GM12878 (cell line): Measurements from ENCODE around the gene DPP6. TPM values are rescaled to one million over a fixed set of nuclear protein-coding genes. Genes with fewer than 3 reads are reported as not detected.
A peak's percentile ranks its signal among the peaks of the same experiment; 100 is the strongest.

ENCODE experiments used
- ATAC-seq: fragments of 200-7000 bp; cut with Tn5 transposase; 3 replicates; pipeline ENCODE4 v1.9.1; 2020; ENCODE audit warnings: mild to moderate bottlenecking, moderate library complexity
- BruUV-seq: library from RNA; stranded (reverse); fragments of 400-500 nt; replicated peaks from 2 replicates; lab custom pipeline; 2021; lab: Mats Ljungman, UMichigan
- CTCF ChIA-PET: fragments of 300-600 bp; sonication (Branson Sonifier 250); formaldehyde crosslinking; extraction: SDS; loops from one replicate; lab custom pipeline; 2021; ENCODE audit warnings: inconsistent platforms; lab: Yijun Ruan, JAX
- POLR2A ChIA-PET: fragments of 350-600 bp; formaldehyde crosslinking; extraction: SDS; loops from one replicate; lab custom pipeline; 2021; ENCODE audit warnings: inconsistent platforms; lab: Charles Lee
- RAD21 ChIA-PET: fragments of 300-600 bp; sonication (Branson Sonifier 250); formaldehyde crosslinking; loops from one replicate; lab custom pipeline; 2023; ENCODE audit warnings: antibody characterized with exemption; ENCODE audit not compliant: unreplicated experiment; lab: Charles Lee
- SMC1A ChIA-PET: fragments of 300-600 bp; sonication (Branson Sonifier 250); formaldehyde crosslinking; loops from one replicate; lab custom pipeline; 2023; ENCODE audit not compliant: unreplicated experiment, uncharacterized antibody; lab: Charles Lee
- DNase-seq: peaks from one replicate; pipeline ENCODE4 v3.0.0-alpha.2; 2011; ENCODE audit warnings: low read depth, low spot score
- FAIRE-seq: peaks from 3 replicates; lab custom pipeline; 2011; peaks lifted over from hg19 to GRCh38; lab: Jason Lieb, UNC
- H2AFZ ChIP-seq: 2 replicates; pipeline ENCODE4 v1.6.0; 2011; ENCODE audit warnings: low read depth, low read length, control low read depth; ENCODE audit not compliant: control insufficient read depth
- H3K27ac ChIP-seq: 2 replicates; pipeline ENCODE4 v1.5.1; 2011; ENCODE audit warnings: control low read depth; ENCODE audit not compliant: control insufficient read depth, insufficient read depth
- H3K27me3 ChIP-seq, 2 experiments: replicated peaks in 1 of 2; 2 replicates each; pipeline versions ENCODE4 v1.6.0 to v1.6.1; 2011; ENCODE audit warnings: low read length in 1 of 2; ENCODE audit not compliant: control insufficient read depth in 2 of 2, insufficient read depth in 2 of 2
- H3K36me3 ChIP-seq, 2 experiments: 2 replicates each; pipeline ENCODE4 v1.5.1; 2011; ENCODE audit warnings: low read length in 1 of 2; ENCODE audit not compliant: control insufficient read depth in 2 of 2, insufficient read depth in 2 of 2
- H3K4me1 ChIP-seq: 2 replicates; pipeline ENCODE4 v1.6.1; 2011; ENCODE audit warnings: mild to moderate bottlenecking, low read length, moderate library complexity, mixed read lengths; ENCODE audit not compliant: control insufficient read depth, insufficient read depth
- H3K4me2 ChIP-seq: 2 replicates; pipeline ENCODE4 v1.6.0; 2011; ENCODE audit warnings: control low read depth; ENCODE audit not compliant: control insufficient read depth, insufficient read depth
- H3K4me3 ChIP-seq: fragments of 200-600 bp; sonication (generic); 2 replicates; pipeline ENCODE4 v1.5.1; 2016
- H3K79me2 ChIP-seq: 2 replicates; pipeline ENCODE4 v1.6.0; 2011; ENCODE audit warnings: low read length; ENCODE audit not compliant: control insufficient read depth, insufficient read depth
- H3K9ac ChIP-seq: 2 replicates; pipeline ENCODE4 v1.8.0; 2011; ENCODE audit warnings: low read length, control low read depth, mixed read lengths; ENCODE audit not compliant: control insufficient read depth, insufficient read depth
- H3K9me3 ChIP-seq: replicated peaks from 3 replicates; pipeline ENCODE4 v1.5.1; 2011; ENCODE audit warnings: mild to moderate bottlenecking, low read length; ENCODE audit not compliant: control insufficient read depth, insufficient read depth
- H4K20me1 ChIP-seq: 2 replicates; pipeline ENCODE4 v1.6.0; 2011; ENCODE audit not compliant: control insufficient read depth, insufficient read depth
- CHD1 ChIP-seq: IDR thresholded peaks from 2 replicates; pipeline ENCODE4 v1.6.1; 2012; ENCODE audit warnings: low read depth, low read length, improper control_type of control experiment
- HDAC2 ChIP-seq: fragments of 200-600 bp; sonication (generic); IDR thresholded peaks from 2 replicates; pipeline ENCODE4 v1.6.1; 2017
- KAT2A ChIP-seq: conservative IDR thresholded peaks from 2 replicates; pipeline ENCODE4 v1.6.1; 2011; ENCODE audit warnings: low read depth, low read length; ENCODE audit not compliant: control insufficient read depth
- RB1 ChIP-seq: fragments of 450-650 bp; formaldehyde crosslinking; IDR thresholded peaks from 2 replicates; pipeline ENCODE4 v1.6.1; 2017; ENCODE audit warnings: mild to moderate bottlenecking, borderline replicate concordance
- WGBS: methylation state at CpG from one replicate; pipeline ENCODE4 v1.1.6; 2016; ENCODE audit warnings: low lambda C conversion rate; ENCODE audit not compliant: insufficient replicate concordance, insufficient coverage; ENCODE audit errors: missing lambda C conversion rate; 5-methylcytosine and 5-hydroxymethylcytosine counted together
- in situ Hi-C: fragments of 300-500 bp; cut with MboI; formaldehyde crosslinking; loops from 9 replicates; pipeline ENCODE4 v1.14.3; 2018; ENCODE audit warnings: mixed read lengths
- intact Hi-C: fragments of 100-400 bp; cut with micrococcal nuclease; formaldehyde crosslinking; loops from one replicate; pipeline ENCODE4 v1.14.2; 2022; ENCODE audit not compliant: unreplicated experiment
- polyA plus RNA-seq, 11 experiments: library from polyadenylated mRNA; depleted of rRNA in 4 of 11; unstranded in 6 of 11; stranded (reverse) in 5 of 11; fragments of >200 nt; fragmentation: Nextera tagmentation in 4 of 11; fragmentation: Illumina TruSeq in 1 of 11; extraction: Ambion mirVana in 4 of 11; extraction: Trizol in 1 of 11; gene quantifications; 1 replicate in 1 of 11; 2 replicates in 10 of 11; pipeline versions ENCODE4 v1.2.1 to v1.2.3, GENCODE V29; 2011 to 2016; ENCODE audit warnings: inconsistent platforms in 2 of 11, missing spikeins in 2 of 11, low read depth in 1 of 11
- total RNA-seq, 4 experiments: library from RNA; depleted of rRNA in 3 of 4; stranded (reverse); fragments of >200 nt in 3 of 4; fragmentation: Illumina TruSeq in 1 of 4; extraction: Trizol in 1 of 4; gene quantifications; 2 replicates each; pipeline versions ENCODE4 v1.2.1 to v1.2.3, GENCODE V29; 2013 to 2021
- TF ChIP-seq, protein P1 (sequence below): IDR thresholded peaks from 2 replicates; pipeline ENCODE4 v1.6.1; 2012; ENCODE audit warnings: mild to moderate bottlenecking, low read depth, low read length
- TF ChIP-seq, protein P2 (sequence below): fragments of 450-650 bp; IDR thresholded peaks from 2 replicates; pipeline ENCODE4 v1.6.1; 2018; ENCODE audit warnings: borderline replicate concordance, mild to moderate bottlenecking; ENCODE audit not compliant: partially characterized antibody

Gene DPP6
- total and polyA plus RNA-seq, 10 of the 15 experiments (the other 5 are each of a cell fraction or from before 2014, with no cell fraction given): not detected

DNA sequence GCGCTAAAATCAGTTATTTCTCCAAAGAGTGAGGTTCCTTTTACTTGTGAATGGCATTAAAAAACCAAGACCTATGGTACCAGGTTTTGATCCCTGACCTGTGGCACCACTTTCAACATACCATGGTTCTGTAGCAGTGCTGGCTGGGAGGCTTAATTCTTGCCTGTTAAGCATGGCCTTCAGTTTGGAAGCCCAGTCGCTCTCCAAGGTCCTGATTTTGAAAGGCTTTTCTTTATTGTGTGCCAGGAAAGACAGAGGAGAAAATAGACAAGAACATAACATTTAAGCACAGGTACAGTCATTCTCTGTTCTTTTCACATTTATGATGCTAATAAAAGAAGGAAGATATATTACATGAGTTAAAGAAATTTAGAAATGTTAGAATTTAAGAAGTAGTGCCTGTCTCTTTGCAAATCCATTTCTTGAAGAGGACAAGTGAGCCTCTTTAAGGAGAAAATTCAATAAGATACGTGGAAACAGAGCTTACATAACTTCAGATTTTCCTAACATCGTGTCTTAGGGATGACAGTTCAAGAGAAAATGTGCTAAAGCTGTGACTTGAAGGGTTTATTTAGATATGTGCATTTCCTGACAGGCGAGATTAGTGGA is 357.6 kb downstream of the DPP6 start:
- ChIA-PET RAD21 (no interaction called here), POLR2A (no interaction called here), CTCF (no interaction called here), SMC1A (no interaction called here)
- Histone ChIP-seq H3K27me3 (no peaks in the 10 kb centered on the region), H3K4me3 (no peak overlapping the region), H3K27ac (no peak overlapping the region), H3K4me1 (no peaks in the 10 kb centered on the region), H3K4me2 (no peak overlapping the region), H4K20me1 (no peaks in the 10 kb centered on the region), H3K9me3 (no peaks in the 10 kb centered on the region), H2AFZ (no peak overlapping the region), H3K36me3 (no peaks in the 10 kb centered on the region), H3K79me2 (no peaks in the 10 kb centered on the region), H3K9ac (no peak overlapping the region)
- TF ChIP-seq, protein P1, sequence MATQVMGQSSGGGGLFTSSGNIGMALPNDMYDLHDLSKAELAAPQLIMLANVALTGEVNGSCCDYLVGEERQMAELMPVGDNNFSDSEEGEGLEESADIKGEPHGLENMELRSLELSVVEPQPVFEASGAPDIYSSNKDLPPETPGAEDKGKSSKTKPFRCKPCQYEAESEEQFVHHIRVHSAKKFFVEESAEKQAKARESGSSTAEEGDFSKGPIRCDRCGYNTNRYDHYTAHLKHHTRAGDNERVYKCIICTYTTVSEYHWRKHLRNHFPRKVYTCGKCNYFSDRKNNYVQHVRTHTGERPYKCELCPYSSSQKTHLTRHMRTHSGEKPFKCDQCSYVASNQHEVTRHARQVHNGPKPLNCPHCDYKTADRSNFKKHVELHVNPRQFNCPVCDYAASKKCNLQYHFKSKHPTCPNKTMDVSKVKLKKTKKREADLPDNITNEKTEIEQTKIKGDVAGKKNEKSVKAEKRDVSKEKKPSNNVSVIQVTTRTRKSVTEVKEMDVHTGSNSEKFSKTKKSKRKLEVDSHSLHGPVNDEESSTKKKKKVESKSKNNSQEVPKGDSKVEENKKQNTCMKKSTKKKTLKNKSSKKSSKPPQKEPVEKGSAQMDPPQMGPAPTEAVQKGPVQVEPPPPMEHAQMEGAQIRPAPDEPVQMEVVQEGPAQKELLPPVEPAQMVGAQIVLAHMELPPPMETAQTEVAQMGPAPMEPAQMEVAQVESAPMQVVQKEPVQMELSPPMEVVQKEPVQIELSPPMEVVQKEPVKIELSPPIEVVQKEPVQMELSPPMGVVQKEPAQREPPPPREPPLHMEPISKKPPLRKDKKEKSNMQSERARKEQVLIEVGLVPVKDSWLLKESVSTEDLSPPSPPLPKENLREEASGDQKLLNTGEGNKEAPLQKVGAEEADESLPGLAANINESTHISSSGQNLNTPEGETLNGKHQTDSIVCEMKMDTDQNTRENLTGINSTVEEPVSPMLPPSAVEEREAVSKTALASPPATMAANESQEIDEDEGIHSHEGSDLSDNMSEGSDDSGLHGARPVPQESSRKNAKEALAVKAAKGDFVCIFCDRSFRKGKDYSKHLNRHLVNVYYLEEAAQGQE: peak; percentile 87
- TF ChIP-seq RB1: no peak
- no peak for TF ChIP-seq HDAC2
- TF ChIP-seq KAT2A: no peak
- TF ChIP-seq, protein P2, sequence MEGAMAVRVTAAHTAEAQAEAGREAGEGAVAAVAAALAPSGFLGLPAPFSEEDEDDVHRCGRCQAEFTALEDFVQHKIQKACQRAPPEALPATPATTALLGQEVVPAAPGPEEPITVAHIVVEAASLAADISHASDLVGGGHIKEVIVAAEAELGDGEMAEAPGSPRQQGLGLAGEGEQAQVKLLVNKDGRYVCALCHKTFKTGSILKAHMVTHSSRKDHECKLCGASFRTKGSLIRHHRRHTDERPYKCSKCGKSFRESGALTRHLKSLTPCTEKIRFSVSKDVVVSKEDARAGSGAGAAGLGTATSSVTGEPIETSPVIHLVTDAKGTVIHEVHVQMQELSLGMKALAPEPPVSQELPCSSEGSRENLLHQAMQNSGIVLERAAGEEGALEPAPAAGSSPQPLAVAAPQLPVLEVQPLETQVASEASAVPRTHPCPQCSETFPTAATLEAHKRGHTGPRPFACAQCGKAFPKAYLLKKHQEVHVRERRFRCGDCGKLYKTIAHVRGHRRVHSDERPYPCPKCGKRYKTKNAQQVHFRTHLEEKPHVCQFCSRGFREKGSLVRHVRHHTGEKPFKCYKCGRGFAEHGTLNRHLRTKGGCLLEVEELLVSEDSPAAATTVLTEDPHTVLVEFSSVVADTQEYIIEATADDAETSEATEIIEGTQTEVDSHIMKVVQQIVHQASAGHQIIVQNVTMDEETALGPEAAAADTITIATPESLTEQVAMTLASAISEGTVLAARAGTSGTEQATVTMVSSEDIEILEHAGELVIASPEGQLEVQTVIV: no peak
- TF ChIP-seq CHD1: no peak
- 11% methylated on average over 5 of the region's 5 CpGs for WGBS
- ATAC-seq: no peak
- in situ Hi-C loops (no loop called here), intact Hi-C loops (no loop called here)
- no peak for FAIRE-seq
- DNase-seq: no peak
- no TSS peak for BruUV-seq
